ENCODE measurements around the gene FKBP5.

DNA sequence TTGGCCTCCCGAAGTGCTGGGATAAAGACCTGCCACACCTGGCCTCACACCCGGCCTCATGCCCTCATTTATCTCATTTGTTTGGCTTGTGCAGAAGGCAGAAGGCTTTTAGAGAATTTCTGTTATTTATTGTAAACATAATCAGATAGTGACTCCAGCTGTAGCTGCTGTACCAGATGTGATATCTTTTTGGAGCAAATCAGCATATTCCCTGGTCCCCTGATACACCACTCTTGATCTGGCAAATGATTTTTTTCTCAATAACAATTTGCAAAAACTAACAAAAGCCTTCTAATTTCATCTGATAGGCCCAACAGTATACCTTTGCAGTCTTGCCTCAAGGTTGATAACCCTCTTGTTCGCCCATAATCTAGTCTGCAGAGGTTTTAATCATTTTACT lies 149.5 kb downstream of the FKBP5 start:
- TF ChIP-seq, protein P1, sequence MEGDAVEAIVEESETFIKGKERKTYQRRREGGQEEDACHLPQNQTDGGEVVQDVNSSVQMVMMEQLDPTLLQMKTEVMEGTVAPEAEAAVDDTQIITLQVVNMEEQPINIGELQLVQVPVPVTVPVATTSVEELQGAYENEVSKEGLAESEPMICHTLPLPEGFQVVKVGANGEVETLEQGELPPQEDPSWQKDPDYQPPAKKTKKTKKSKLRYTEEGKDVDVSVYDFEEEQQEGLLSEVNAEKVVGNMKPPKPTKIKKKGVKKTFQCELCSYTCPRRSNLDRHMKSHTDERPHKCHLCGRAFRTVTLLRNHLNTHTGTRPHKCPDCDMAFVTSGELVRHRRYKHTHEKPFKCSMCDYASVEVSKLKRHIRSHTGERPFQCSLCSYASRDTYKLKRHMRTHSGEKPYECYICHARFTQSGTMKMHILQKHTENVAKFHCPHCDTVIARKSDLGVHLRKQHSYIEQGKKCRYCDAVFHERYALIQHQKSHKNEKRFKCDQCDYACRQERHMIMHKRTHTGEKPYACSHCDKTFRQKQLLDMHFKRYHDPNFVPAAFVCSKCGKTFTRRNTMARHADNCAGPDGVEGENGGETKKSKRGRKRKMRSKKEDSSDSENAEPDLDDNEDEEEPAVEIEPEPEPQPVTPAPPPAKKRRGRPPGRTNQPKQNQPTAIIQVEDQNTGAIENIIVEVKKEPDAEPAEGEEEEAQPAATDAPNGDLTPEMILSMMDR (IDR thresholded peaks at IDR 0.05), result no peak
- no peak for TF ChIP-seq POLR2A (IDR thresholded peaks at IDR 0.05)

Measured in esophagus squamous epithelium (tissue), 4 donors.